Ovary (tissue), 3 donors: ENCODE data around the gene GART.

Source experiments
- CTCF ChIP-seq, 3 donors: fragments of 450-650 bp in 2 of 3; fragments of 200-600 bp in 1 of 3; IDR thresholded peaks; one replicate each; pipeline versions ENCODE4 v1.5.1 to v1.8.0; 2016 to 2022; ENCODE audit warnings: antibody characterized with exemption in 3 of 3, mild to moderate bottlenecking in 1 of 3
- EP300 ChIP-seq: sonication (generic); formaldehyde crosslinking; IDR thresholded peaks from one replicate; pipeline ENCODE4 v1.6.1; 2017; ENCODE audit warnings: antibody characterized with exemption
- POLR2A ChIP-seq: fragments of 450-650 bp; IDR thresholded peaks from one replicate; pipeline ENCODE4 v1.6.1; 2017; ENCODE audit warnings: antibody characterized with exemption, mild to moderate bottlenecking, moderate library complexity
- donor health status: DM: no; HTN: no; CAD: no.

DNA sequence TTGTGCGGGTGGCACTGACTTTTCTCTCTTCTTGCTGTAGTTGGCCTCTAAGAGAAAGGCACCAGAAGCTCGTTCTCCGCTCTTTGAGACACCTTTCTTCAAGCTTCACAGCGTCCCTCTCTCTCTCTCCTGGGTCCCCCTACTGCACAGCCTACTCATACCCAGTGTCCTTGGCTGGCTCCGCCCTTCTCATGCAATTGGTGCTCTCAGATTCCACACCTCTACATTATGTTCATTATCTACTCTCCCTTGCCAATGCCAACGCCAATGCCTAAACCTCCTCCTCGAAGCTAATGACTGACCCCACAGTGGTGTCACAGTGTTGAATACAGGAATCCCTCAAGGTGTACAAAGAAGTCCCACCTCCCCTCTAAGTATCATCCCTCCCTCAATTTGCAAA, 45.6 kb downstream of the GART start:
- TF ChIP-seq POLR2A (no peak), CTCF (IDR thresholded peaks at IDR 0.05) (no peak), EP300 (no peak)
